ENCODE results near the gene YBX1.

The YBX1 gene

DNA sequence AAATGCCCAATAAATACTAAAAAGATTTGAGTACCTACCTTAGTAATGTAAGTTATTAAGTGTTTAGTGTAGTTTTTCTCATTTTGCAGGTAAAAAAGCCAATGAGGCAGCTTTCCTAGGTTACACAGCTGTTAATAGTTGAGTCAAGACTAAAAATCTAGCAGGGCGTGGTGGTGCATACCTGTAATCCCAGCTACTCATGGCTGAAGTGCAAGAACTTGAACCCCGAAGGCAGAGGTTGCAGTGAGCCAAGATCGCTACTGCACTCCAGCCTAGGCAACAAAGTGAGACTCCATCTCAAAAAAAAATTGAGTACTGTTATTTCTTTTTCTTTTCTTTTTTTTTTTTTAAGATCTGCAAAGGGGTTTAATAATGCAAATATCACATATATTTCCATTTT lies 7.7 kb downstream of the YBX1 start:
- DNase-seq (ENCODE audit: extremely low read depth, low read depth) = no peak
- TF ChIP-seq, protein P1, sequence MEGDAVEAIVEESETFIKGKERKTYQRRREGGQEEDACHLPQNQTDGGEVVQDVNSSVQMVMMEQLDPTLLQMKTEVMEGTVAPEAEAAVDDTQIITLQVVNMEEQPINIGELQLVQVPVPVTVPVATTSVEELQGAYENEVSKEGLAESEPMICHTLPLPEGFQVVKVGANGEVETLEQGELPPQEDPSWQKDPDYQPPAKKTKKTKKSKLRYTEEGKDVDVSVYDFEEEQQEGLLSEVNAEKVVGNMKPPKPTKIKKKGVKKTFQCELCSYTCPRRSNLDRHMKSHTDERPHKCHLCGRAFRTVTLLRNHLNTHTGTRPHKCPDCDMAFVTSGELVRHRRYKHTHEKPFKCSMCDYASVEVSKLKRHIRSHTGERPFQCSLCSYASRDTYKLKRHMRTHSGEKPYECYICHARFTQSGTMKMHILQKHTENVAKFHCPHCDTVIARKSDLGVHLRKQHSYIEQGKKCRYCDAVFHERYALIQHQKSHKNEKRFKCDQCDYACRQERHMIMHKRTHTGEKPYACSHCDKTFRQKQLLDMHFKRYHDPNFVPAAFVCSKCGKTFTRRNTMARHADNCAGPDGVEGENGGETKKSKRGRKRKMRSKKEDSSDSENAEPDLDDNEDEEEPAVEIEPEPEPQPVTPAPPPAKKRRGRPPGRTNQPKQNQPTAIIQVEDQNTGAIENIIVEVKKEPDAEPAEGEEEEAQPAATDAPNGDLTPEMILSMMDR (IDR thresholded peaks at IDR 0.05; ENCODE audit: low read depth, low read length) = no peak

DNA sequence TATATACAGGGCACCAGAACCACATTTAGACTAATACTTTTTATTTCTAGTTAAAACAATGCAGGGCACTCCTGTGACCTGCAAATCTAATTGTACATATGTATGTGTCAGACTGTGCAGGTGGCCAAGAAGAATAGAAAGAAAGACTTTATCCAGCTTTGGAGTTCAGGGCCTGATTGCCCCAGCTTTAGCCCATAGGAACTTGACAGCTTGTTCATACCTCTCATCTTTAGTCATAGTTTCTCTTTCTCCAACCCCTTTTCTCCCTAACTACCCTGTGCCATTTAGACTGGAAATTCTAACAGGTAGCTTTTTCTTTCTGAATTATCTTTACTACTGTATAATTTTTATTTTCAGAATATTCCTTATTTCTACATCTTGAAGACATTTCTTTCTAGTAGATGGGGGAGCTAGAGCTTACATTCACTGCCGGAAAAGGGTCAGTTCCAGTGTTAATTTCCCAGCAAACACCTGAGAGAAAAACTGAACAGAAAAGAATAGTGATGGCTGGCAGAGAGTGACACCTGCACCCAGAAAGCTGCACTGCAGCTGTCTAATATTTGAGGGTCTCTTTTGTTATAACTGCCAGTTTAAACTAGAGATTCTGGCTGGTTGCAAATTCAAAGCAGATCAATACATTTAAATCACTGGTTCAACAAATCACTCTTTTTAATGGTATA lies 8.4 kb downstream of the YBX1 start:
- DNase-seq (ENCODE audit: extremely low read depth, low read depth) = no peak
- TF ChIP-seq, protein P1 (IDR thresholded peaks at IDR 0.05; ENCODE audit: low read depth, low read length) = no peak

DNA sequence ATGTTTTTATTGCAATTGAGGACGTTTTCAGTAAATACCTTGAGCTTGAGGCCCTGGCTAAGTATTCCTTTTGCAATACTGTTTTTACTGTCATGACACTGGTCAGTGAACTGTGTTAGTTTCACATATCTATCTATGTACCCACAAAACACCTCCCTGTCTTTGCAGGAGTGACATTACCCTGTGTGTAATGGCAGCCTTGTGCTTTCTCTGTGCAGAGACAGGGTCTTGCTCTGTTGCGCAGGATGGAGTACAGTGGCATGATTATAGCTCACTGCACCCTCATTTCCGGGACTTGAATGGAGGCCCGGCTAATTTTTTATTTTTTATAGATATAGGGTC lies 8.9 kb downstream of the YBX1 start:
- TF ChIP-seq, protein P1 (IDR thresholded peaks at IDR 0.05; ENCODE audit: low read depth, low read length) = no peak
- DNase-seq (ENCODE audit: extremely low read depth, low read depth) = no peak

DNA sequence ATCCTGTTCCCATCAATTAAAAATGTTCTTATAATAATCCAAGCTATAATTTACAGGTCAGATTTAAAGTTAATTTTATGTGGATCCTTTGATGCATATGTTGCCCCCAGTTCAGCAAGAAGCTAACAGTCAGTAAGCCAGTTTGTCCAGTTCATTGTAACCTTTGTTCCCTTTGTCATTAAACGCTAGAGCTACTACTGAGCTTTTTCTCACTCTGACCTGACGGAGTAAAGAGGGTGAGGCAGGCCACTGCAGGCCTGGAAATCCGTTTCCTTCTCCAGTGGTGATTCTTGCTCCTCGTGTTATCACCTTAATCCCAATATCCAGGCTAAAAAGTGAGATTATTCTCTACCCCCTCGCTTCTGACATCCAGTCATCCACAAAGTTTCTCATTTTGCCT lies 10.2 kb downstream of the YBX1 start:
- TF ChIP-seq, protein P1 (IDR thresholded peaks at IDR 0.05; ENCODE audit: low read depth, low read length) = no peak
- DNase-seq (ENCODE audit: extremely low read depth, low read depth) = no peak

DNA sequence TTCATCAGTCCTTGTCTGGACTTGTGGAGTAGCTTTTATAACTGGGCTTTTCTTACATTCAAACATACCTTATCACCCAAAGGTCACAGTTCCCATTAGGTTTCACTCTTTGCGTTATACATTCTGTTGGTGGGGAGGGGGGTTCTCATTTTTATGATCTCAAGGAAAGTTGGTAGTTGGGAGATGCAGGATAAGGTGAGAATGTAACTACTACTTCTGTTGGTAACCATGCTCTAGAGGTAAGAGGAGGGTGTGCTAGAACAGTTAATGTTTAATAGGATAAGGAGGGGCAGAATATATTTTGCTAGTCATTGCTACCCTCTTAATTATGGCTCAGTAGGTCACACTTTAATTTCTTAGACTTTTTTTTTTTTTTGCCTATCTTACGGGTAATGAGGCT lies 10.7 kb downstream of the YBX1 start:
- no peak for DNase-seq (ENCODE audit: extremely low read depth, low read depth)
- TF ChIP-seq, protein P1 (IDR thresholded peaks at IDR 0.05; ENCODE audit: low read depth, low read length) = no peak

DNA sequence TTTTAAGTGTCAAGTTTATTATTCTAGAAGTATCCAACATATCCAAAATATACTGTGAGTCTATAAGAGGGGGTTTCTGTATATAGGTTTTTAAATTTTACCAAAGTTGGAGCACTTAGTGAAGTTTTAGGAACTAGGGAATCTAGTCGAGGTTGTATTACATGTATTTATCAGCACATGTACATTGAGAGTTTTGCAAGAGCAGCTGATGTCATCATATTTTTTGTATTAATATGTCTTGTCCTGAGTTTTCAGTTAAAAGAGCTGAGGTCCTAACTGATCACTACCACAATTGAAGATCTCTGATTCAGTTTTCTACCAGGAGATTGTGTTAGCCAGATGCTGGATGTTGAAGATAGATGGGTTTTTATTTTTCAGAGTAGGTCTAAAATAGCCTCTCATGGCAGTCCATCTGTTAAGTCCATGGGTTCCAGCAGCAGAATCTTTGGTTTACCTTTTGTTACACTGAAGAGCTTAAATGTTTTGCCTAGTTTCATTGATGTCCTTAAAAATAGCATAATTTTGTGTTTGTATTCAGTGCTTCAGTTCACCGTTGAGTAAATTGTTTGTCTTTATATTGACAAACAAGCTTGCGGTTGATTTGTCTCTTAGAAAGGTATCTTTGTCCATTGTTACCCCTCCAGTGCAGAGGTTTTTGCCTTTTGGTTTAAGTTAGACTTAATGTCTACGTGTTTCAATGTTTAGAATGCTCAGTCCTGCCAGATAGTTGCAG lies 16.0 kb downstream of the YBX1 start:
- TF ChIP-seq, protein P1 (IDR thresholded peaks at IDR 0.05; ENCODE audit: low read depth, low read length) = no peak
- no peak for DNase-seq (ENCODE audit: extremely low read depth, low read depth)

DNA sequence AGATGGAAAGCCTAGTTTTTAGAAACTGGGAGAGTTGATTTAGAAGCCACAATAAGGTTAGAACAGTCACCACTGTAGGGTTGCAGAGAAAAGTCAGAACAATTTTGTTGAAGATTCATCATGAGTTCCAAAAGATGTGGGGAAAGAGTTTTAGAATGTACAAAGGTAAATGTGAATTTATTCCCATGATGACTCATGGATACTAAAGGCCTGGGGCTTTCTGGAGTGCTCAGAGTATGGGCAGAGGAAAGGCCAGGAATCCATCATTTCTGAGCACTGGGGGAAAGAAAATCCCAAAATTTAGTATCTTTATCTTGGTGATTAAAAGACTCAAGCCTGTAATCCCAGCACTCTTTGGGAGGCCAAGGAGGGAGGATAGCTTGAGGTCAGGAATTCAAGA lies 17.8 kb downstream of the YBX1 start:
- TF ChIP-seq, protein P1 (IDR thresholded peaks at IDR 0.05; ENCODE audit: low read depth, low read length) = no peak
- DNase-seq (ENCODE audit: extremely low read depth, low read depth) = no peak
